Measurements from ENCODE around the gene DUSP10.

Gene DUSP10

GRCh38 chr1:221759436-221759835, 17.5 kb upstream of the DUSP10 start:
- no peak overlapping the region for H3K4me3 Mint-ChIP-seq
- H3K36me3 Mint-ChIP-seq (ENCODE audit: insufficient read depth), result no peaks in the 10 kb centered on the region
- no peak overlapping the region for H3K27ac Mint-ChIP-seq (ENCODE audit: low read depth)
- H3K27me3 Mint-ChIP-seq, result no peaks in the 10 kb centered on the region
- peaks cover 7% of the 10 kb centered on the region for H3K4me1 Mint-ChIP-seq
- DNase-seq (ENCODE audit: low spot score in 2 of 2) (no peak), ATAC-seq (replicated peaks; ENCODE audit: extremely low read depth, poor library complexity, severe bottlenecking) (no peak)
- no peaks in the 10 kb centered on the region for H3K9me3 Mint-ChIP-seq

DNA sequence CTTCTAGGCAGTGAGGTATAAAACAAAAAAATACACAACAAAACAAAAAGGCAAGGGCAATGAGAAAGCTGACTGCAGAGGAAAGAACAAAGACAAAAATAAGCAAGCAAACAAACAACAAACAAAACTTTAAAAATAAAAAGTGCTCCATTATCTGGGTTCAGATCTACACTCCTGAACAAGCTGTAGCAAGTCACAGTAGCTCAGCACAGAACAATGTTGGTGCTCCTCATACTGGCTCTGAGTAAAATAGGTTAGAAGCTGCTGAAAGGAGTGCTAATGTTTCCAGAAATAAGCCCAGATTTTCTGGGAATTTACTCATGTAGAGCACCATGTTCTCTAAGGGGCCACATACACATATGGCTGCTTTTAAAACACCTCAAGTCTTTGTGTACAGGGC, 16.6 kb upstream of the DUSP10 start:
- ATAC-seq (replicated peaks; ENCODE audit: extremely low read depth, poor library complexity, severe bottlenecking), result no peak
- peaks cover 14% of the 10 kb centered on the region for H3K4me1 Mint-ChIP-seq
- no peak for DNase-seq (ENCODE audit: low spot score in 2 of 2)
- no peak overlapping the region for H3K27ac Mint-ChIP-seq (ENCODE audit: low read depth)
- no peak overlapping the region for H3K4me3 Mint-ChIP-seq
- no peaks in the 10 kb centered on the region for H3K27me3 Mint-ChIP-seq
- no peaks in the 10 kb centered on the region for H3K36me3 Mint-ChIP-seq (ENCODE audit: insufficient read depth)
- no peaks in the 10 kb centered on the region for H3K9me3 Mint-ChIP-seq

GRCh38 chr1:221756830-221757551, 15.1 kb upstream of the DUSP10 start:
- ATAC-seq (replicated peaks; ENCODE audit: extremely low read depth, poor library complexity, severe bottlenecking) (no peak), DNase-seq (ENCODE audit: low spot score in 2 of 2) (no peak)
- no peaks in the 10 kb centered on the region for H3K27me3 Mint-ChIP-seq
- H3K4me1 Mint-ChIP-seq, result peaks cover 14% of the 10 kb centered on the region
- H3K4me3 Mint-ChIP-seq, result no peak overlapping the region
- no peaks in the 10 kb centered on the region for H3K36me3 Mint-ChIP-seq (ENCODE audit: insufficient read depth)
- H3K27ac Mint-ChIP-seq (ENCODE audit: low read depth), result no peak overlapping the region
- H3K9me3 Mint-ChIP-seq, result no peaks in the 10 kb centered on the region

- Mint-ChIP-seq H3K4me3 (peak overlapping the region; percentile 70), H3K36me3 (ENCODE audit: insufficient read depth) (no peaks in the 10 kb centered on the region), H3K27ac (ENCODE audit: low read depth) (peak overlapping the region; percentile 91), H3K27me3 (no peaks in the 10 kb centered on the region), H3K4me1 (peaks cover 14% of the 10 kb centered on the region), H3K9me3 (no peaks in the 10 kb centered on the region)
- no peak for DNase-seq (ENCODE audit: low spot score in 2 of 2)
- ATAC-seq (replicated peaks; ENCODE audit: extremely low read depth, poor library complexity, severe bottlenecking), result no peak
Observed at GRCh38 chr1:221753828-221754188, 11.9 kb upstream of the DUSP10 start.

GRCh38 chr1:221751226-221751887, 9.5 kb upstream of the DUSP10 start:
- ATAC-seq (replicated peaks; ENCODE audit: extremely low read depth, poor library complexity, severe bottlenecking), result no peak
- no peak for DNase-seq (ENCODE audit: low spot score in 2 of 2)
- no peaks in the 10 kb centered on the region for H3K36me3 Mint-ChIP-seq (ENCODE audit: insufficient read depth)
- H3K4me1 Mint-ChIP-seq, result peaks cover 14% of the 10 kb centered on the region
- H3K27ac Mint-ChIP-seq (ENCODE audit: low read depth), result no peak overlapping the region
- no peak overlapping the region for H3K4me3 Mint-ChIP-seq
- H3K27me3 Mint-ChIP-seq, result no peaks in the 10 kb centered on the region
- no peaks in the 10 kb centered on the region for H3K9me3 Mint-ChIP-seq

DNA sequence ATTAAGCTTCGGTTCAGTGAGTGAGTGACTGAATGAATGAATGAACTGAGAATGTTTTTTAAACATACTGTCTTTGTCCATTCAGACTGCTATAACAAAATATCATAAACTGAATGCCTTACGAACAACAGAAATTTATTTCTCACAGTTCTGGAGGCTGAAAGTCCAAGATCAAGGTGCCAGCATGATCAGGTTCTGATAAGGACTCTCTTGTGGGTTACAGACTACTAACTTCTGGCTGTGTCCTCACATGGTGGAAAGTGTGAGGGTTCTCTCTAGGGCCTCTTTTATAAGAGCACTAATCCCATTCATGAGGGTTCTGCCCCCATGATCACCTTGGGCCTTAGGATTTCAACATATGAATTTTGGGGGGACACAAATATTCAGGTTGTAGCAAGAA, 7.1 kb upstream of the DUSP10 start:
- Mint-ChIP-seq H3K4me1 (peaks cover 4% of the 10 kb centered on the region), H3K27me3 (no peaks in the 10 kb centered on the region), H3K4me3 (no peak overlapping the region), H3K27ac (ENCODE audit: low read depth) (no peak overlapping the region), H3K36me3 (ENCODE audit: insufficient read depth) (no peaks in the 10 kb centered on the region), H3K9me3 (no peaks in the 10 kb centered on the region)
- ATAC-seq (replicated peaks; ENCODE audit: extremely low read depth, poor library complexity, severe bottlenecking), result no peak
- DNase-seq (ENCODE audit: low spot score in 2 of 2), result no peak

DNA sequence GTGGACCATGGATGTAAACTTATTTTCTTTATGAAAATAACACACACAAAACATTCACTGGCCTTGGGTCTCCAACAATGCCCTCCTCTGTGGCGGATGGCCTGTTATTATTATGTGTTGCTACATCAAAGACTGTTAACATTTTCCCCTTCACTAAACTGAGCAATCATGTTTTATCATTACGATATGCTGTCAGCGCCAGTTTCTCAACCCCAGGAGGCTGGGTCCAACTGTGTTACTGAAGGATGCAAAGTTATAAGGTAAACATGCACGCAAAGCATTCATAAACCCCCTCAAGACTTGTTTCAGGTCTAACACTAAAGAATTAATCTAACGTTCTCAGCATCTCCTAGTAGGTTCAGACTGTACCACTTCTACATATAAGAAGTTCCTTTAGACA, 6.0 kb upstream of the DUSP10 start:
- no peak overlapping the region for H3K4me3 Mint-ChIP-seq
- ATAC-seq (replicated peaks; ENCODE audit: extremely low read depth, poor library complexity, severe bottlenecking) (no peak), DNase-seq (ENCODE audit: low spot score in 2 of 2) (no peak)
- H3K27me3 Mint-ChIP-seq, result no peaks in the 10 kb centered on the region
- H3K9me3 Mint-ChIP-seq, result no peaks in the 10 kb centered on the region
- H3K36me3 Mint-ChIP-seq (ENCODE audit: insufficient read depth), result peaks cover 3% of the 10 kb centered on the region
- peaks cover 11% of the 10 kb centered on the region for H3K4me1 Mint-ChIP-seq
- H3K27ac Mint-ChIP-seq (ENCODE audit: low read depth), result no peak overlapping the region

- DNase-seq (ENCODE audit: low spot score in 2 of 2) (no peak), ATAC-seq (replicated peaks; ENCODE audit: extremely low read depth, poor library complexity, severe bottlenecking) (no peak)
- H3K27ac Mint-ChIP-seq (ENCODE audit: low read depth), result no peak overlapping the region
- no peaks in the 10 kb centered on the region for H3K9me3 Mint-ChIP-seq
- H3K27me3 Mint-ChIP-seq, result no peaks in the 10 kb centered on the region
- H3K4me3 Mint-ChIP-seq, result no peak overlapping the region
- H3K4me1 Mint-ChIP-seq, result peaks cover 11% of the 10 kb centered on the region
- peaks cover 12% of the 10 kb centered on the region for H3K36me3 Mint-ChIP-seq (ENCODE audit: insufficient read depth)
Observed at GRCh38 chr1:221743416-221744208, 1.7 kb upstream of the DUSP10 start.

GRCh38 chr1:221742555-221743415, 896 bp upstream of the DUSP10 start:
- DNase-seq (ENCODE audit: low spot score in 2 of 2), result peak; percentile 65 to 73
- no peak overlapping the region for H3K4me3 Mint-ChIP-seq
- no peaks in the 10 kb centered on the region for H3K27me3 Mint-ChIP-seq
- peaks cover 14% of the 10 kb centered on the region for H3K36me3 Mint-ChIP-seq (ENCODE audit: insufficient read depth)
- peaks cover 12% of the 10 kb centered on the region for H3K4me1 Mint-ChIP-seq
- ATAC-seq (replicated peaks; ENCODE audit: extremely low read depth, poor library complexity, severe bottlenecking), result peak; percentile 35
- no peaks in the 10 kb centered on the region for H3K9me3 Mint-ChIP-seq
- no peak overlapping the region for H3K27ac Mint-ChIP-seq (ENCODE audit: low read depth)

DNA sequence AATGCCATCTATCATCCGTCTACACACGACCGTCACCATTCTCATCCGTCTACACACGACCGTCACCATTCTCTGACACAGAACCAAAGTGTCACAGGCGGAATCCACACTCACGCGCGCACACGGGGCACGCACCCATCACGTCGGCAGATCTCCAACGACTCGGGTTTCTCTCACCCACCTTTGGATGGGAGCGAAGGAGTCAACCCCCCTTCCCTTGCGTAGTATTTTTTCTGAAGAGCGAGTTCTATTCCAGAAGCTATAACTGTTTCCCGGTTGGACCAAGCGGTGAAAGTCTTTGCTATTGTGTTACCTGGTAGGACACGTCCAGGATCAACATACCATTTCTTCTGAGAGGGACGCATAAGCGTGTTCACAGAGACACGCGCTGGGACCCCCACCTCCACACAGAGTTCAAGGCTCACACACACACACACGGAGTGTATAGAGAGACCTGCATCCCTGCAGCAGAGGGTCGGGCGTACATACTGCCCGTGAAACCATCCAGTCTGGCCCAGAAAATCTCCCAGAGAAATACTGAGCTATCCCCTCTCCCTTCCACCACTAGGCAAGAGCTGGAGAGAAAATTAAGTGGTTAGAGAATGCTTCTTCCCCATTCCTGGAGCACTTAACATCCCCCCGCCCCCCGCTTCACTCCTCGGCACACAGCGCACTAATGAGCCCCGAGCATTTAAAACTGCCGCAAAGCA, 741 bp downstream of the DUSP10 start:
- H3K36me3 Mint-ChIP-seq (ENCODE audit: insufficient read depth), result peaks cover 20% of the 10 kb centered on the region
- ATAC-seq (replicated peaks; ENCODE audit: extremely low read depth, poor library complexity, severe bottlenecking), result peak; percentile 1

DNA sequence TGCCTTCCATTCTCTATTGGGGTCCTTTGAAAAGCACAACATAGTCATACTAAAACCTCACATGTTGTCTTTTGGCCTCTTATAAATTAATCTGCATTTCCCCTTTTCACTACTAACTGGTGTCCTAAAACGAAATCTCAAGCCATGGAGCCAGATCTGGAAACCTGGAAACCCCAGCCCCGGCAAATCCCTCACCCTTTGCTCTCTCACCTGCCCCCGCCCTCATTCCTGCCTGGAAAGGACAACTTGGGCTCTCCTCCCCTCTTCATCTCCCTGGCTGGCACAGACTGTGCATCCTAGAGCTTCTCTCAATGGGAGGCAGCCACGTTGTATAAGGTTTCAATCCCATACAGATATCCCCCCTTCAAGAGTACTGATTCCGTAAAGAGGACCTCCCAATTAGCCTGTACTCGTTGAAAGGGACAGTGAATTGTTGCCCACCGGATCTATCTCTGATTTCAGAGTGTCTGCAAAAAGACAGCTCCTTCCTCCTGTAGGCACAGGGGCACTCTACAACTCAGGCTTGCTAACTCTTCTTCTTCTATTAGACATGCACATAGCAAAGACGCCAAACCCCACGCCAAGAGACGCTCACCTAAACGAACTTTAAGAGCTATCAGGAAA, 1.4 kb downstream of the DUSP10 start:
- peaks cover 26% of the 10 kb centered on the region for H3K4me1 Mint-ChIP-seq
- ATAC-seq (replicated peaks; ENCODE audit: extremely low read depth, poor library complexity, severe bottlenecking), result no peak
- H3K9me3 Mint-ChIP-seq, result no peaks in the 10 kb centered on the region
- no peak for DNase-seq (ENCODE audit: low spot score in 2 of 2)
- no peak overlapping the region for H3K4me3 Mint-ChIP-seq
- H3K27ac Mint-ChIP-seq (ENCODE audit: low read depth), result no peak overlapping the region
- peaks cover 20% of the 10 kb centered on the region for H3K36me3 Mint-ChIP-seq (ENCODE audit: insufficient read depth)
- no peaks in the 10 kb centered on the region for H3K27me3 Mint-ChIP-seq

More for the DNA sequence above, 741 bp downstream of the DUSP10 start:
- no peaks in the 10 kb centered on the region for H3K27me3 Mint-ChIP-seq
- H3K27ac Mint-ChIP-seq (ENCODE audit: low read depth), result no peak overlapping the region
- peaks cover 21% of the 10 kb centered on the region for H3K4me1 Mint-ChIP-seq
- no peaks in the 10 kb centered on the region for H3K9me3 Mint-ChIP-seq
- DNase-seq (ENCODE audit: low spot score in 2 of 2), result peak in 1 of 2 donors; percentile 27
- H3K4me3 Mint-ChIP-seq, result no peak overlapping the region
